Caco-2 (cell line): ENCODE results near the gene HS3ST4. TPM values are rescaled to one million over a fixed set of nuclear protein-coding genes. Genes with fewer than 3 reads are reported as not detected.

Source experiments
- BruUV-seq: library from RNA; stranded (reverse); fragments of 400-500 nt; replicated peaks from 2 replicates; lab custom pipeline; 2021; lab: Mats Ljungman, UMichigan
- CTCF ChIA-PET: fragments of 300-600 bp; sonication (Branson Sonifier 250); formaldehyde crosslinking; loops from one replicate; lab custom pipeline; 2022; ENCODE audit warnings: antibody characterized with exemption; lab: Charles Lee
- POLR2A ChIA-PET: fragments of 300-600 bp; sonication (Branson Sonifier 250); formaldehyde crosslinking; loops from one replicate; lab custom pipeline; 2022; ENCODE audit warnings: antibody characterized with exemption; lab: Charles Lee
- DNase-seq, 2 experiments: peaks; one replicate each; pipeline versions ENCODE4 v3.0.0 to v3.0.0-alpha.2; 2020 to 2022
- H3K27me3 ChIP-seq: replicated peaks from 2 replicates; pipeline ENCODE4 v1.6.0; 2011; ENCODE audit warnings: low read length; ENCODE audit not compliant: control insufficient read depth, insufficient read depth
- H3K36me3 ChIP-seq: 2 replicates; pipeline ENCODE4 v1.5.1; 2011; ENCODE audit warnings: low read length; ENCODE audit not compliant: control insufficient read depth, insufficient read depth
- H3K4me1 ChIP-seq: fragments of 250-450 bp; sonication (Bioruptor Pico); 2 replicates; pipeline ENCODE4 v1.5.1; 2020; ENCODE audit warnings: mild to moderate bottlenecking
- H3K4me3 ChIP-seq: 2 replicates; pipeline ENCODE4 v1.5.1; 2011; ENCODE audit warnings: low read depth, mild to moderate bottlenecking, control low read depth, low read length
- H3K9me3 ChIP-seq: fragments of 250-450 bp; sonication (Bioruptor Pico); 2 replicates; pipeline ENCODE4 v1.5.1; 2020; ENCODE audit warnings: mild to moderate bottlenecking, moderate library complexity
- H3K27ac Mint-ChIP-seq: one replicate; pipeline ENCODE4 v1.8.0; 2022; ENCODE audit warnings: mixed read lengths; ENCODE audit not compliant: unreplicated experiment
- H3K27me3 Mint-ChIP-seq: one replicate; pipeline ENCODE4 v1.8.0; 2022; ENCODE audit warnings: mixed read lengths; ENCODE audit not compliant: insufficient read depth, unreplicated experiment
- H3K36me3 Mint-ChIP-seq: one replicate; pipeline ENCODE4 v1.8.0; 2022; ENCODE audit warnings: mild to moderate bottlenecking, mixed read lengths; ENCODE audit not compliant: insufficient read depth, unreplicated experiment
- H3K4me1 Mint-ChIP-seq: one replicate; pipeline ENCODE4 v1.8.0; 2022; ENCODE audit warnings: low read depth, mixed read lengths; ENCODE audit not compliant: unreplicated experiment
- H3K4me3 Mint-ChIP-seq: one replicate; pipeline ENCODE4 v1.8.0; 2022; ENCODE audit warnings: mild to moderate bottlenecking, moderate library complexity, mixed read lengths; ENCODE audit not compliant: unreplicated experiment
- H3K9me3 Mint-ChIP-seq: one replicate; pipeline ENCODE4 v1.8.0; 2022; ENCODE audit warnings: mixed read lengths; ENCODE audit not compliant: unreplicated experiment
- CTCF ChIP-seq, 2 experiments: fragments of 200-600 bp in 1 of 2; IDR thresholded peaks; 1 replicate in 1 of 2; 2 replicates in 1 of 2; pipeline versions ENCODE4 v1.5.1 to v1.8.0; 2011 to 2022; ENCODE audit warnings: antibody characterized with exemption in 1 of 2, control low read depth in 1 of 2, inconsistent platforms in 1 of 2, low read depth in 1 of 2, low read length in 1 of 2, mild to moderate bottlenecking in 1 of 2, moderate library complexity in 1 of 2; ENCODE audit not compliant: insufficient read depth in 1 of 2, severe bottlenecking in 1 of 2, unreplicated experiment in 1 of 2
- intact Hi-C: fragments of 100-400 bp; cut with micrococcal nuclease; formaldehyde crosslinking; loops from one replicate; pipeline ENCODE4 v1.10.0; 2022; ENCODE audit not compliant: unreplicated experiment
- total RNA-seq: library from RNA; stranded (reverse); gene quantifications from 2 replicates; pipeline ENCODE4 v1.2.3, GENCODE V29; 2022

HS3ST4 gene
- total RNA-seq, 1 experiment from 2014 or later, result 0.11 TPM

GRCh38 chr16:25912321-25912720, 220.6 kb downstream of the HS3ST4 start:
- Histone ChIP-seq H3K27me3 (no peaks in the 10 kb centered on the region), H3K4me3 (no peak overlapping the region), H3K9me3 (no peaks in the 10 kb centered on the region), H3K4me1 (no peaks in the 10 kb centered on the region), H3K36me3 (no peaks in the 10 kb centered on the region)
- CTCF ChIA-PET, result no interaction called here
- Mint-ChIP-seq H3K36me3 (no peaks in the 10 kb centered on the region), H3K4me3 (no peak overlapping the region), H3K9me3 (no peaks in the 10 kb centered on the region), H3K27me3 (peaks cover 3% of the 10 kb centered on the region), H3K27ac (no peak overlapping the region), H3K4me1 (no peaks in the 10 kb centered on the region)
- POLR2A ChIA-PET, result no interaction called here
- BruUV-seq, result no TSS peak
- TF ChIP-seq CTCF (IDR thresholded peaks at IDR 0.05; ENCODE audit: insufficient read depth in 1 of 2, low read depth in 1 of 2, low read length in 1 of 2, severe bottlenecking in 1 of 2, unreplicated experiment in 1 of 2), result no peak
- DNase-seq, result no peak
- intact Hi-C loops, result no loop called here

GRCh38 chr16:25914357-25914962, 222.7 kb downstream of the HS3ST4 start:
- Mint-ChIP-seq H3K4me1 (no peaks in the 10 kb centered on the region), H3K36me3 (no peaks in the 10 kb centered on the region), H3K4me3 (no peak overlapping the region), H3K9me3 (no peaks in the 10 kb centered on the region), H3K27me3 (no peaks in the 10 kb centered on the region), H3K27ac (no peak overlapping the region)
- BruUV-seq, result no TSS peak
- ChIA-PET POLR2A (no interaction called here), CTCF (no interaction called here)
- intact Hi-C loops, result no loop called here
- Histone ChIP-seq H3K27me3 (no peaks in the 10 kb centered on the region), H3K4me3 (no peak overlapping the region), H3K36me3 (no peaks in the 10 kb centered on the region), H3K4me1 (no peaks in the 10 kb centered on the region), H3K9me3 (no peaks in the 10 kb centered on the region)
- no peak for TF ChIP-seq CTCF (IDR thresholded peaks at IDR 0.05; ENCODE audit: insufficient read depth in 1 of 2, low read depth in 1 of 2, low read length in 1 of 2, severe bottlenecking in 1 of 2, unreplicated experiment in 1 of 2)
- DNase-seq, result no peak

GRCh38 chr16:25916037-25916436, 224.3 kb downstream of the HS3ST4 start:
- no peak for DNase-seq
- ChIA-PET CTCF (no interaction called here), POLR2A (no interaction called here)
- H3K4me1 ChIP-seq, result no peaks in the 10 kb centered on the region
- Mint-ChIP-seq H3K27ac (no peak overlapping the region), H3K4me1 (no peaks in the 10 kb centered on the region), H3K4me3 (no peak overlapping the region), H3K9me3 (no peaks in the 10 kb centered on the region), H3K36me3 (no peaks in the 10 kb centered on the region), H3K27me3 (no peaks in the 10 kb centered on the region)
- no peak for TF ChIP-seq CTCF (IDR thresholded peaks at IDR 0.05; ENCODE audit: insufficient read depth in 1 of 2, low read depth in 1 of 2, low read length in 1 of 2, severe bottlenecking in 1 of 2, unreplicated experiment in 1 of 2)
- no peaks in the 10 kb centered on the region for H3K27me3 ChIP-seq
- H3K4me3 ChIP-seq, result no peak overlapping the region
- BruUV-seq, result no TSS peak
- no peaks in the 10 kb centered on the region for H3K36me3 ChIP-seq
- H3K9me3 ChIP-seq, result no peaks in the 10 kb centered on the region
- intact Hi-C loops, result no loop called here
